WTC11 (cell line): ENCODE measurements around the gene CREG2.

Experiments
- CREB1 ChIP-seq: sonication (generic); formaldehyde crosslinking; IDR thresholded peaks from 2 replicates; pipeline ENCODE4 v1.8.0; 2023; ENCODE audit warnings: mild to moderate bottlenecking, missing genetic modification reagents
- FOXK1 ChIP-seq: sonication (generic); formaldehyde crosslinking; IDR thresholded peaks from 2 replicates; pipeline ENCODE4 v1.8.0; 2022; ENCODE audit warnings: mild to moderate bottlenecking, moderate library complexity, missing genetic modification reagents
- FOXP1 ChIP-seq: sonication (generic); formaldehyde crosslinking; IDR thresholded peaks from 2 replicates; pipeline ENCODE4 v1.8.0; 2022; ENCODE audit warnings: missing genetic modification reagents, mild to moderate bottlenecking, moderate library complexity, borderline replicate concordance
- MLX ChIP-seq: sonication (generic); formaldehyde crosslinking; IDR thresholded peaks from 2 replicates; pipeline ENCODE4 v1.8.1; 2023; ENCODE audit warnings: mild to moderate bottlenecking, missing genetic modification reagents, moderate library complexity
- MYBL2 ChIP-seq: sonication (generic); formaldehyde crosslinking; IDR thresholded peaks from 2 replicates; pipeline ENCODE4 v1.8.1; 2023; ENCODE audit warnings: mild to moderate bottlenecking, moderate library complexity, missing genetic modification reagents
- SP1 ChIP-seq: sonication (generic); formaldehyde crosslinking; conservative IDR thresholded peaks from 2 replicates; pipeline ENCODE4 v1.8.1; 2022; ENCODE audit warnings: missing genetic modification reagents
- TCF7 ChIP-seq: sonication (generic); formaldehyde crosslinking; IDR thresholded peaks from 2 replicates; pipeline ENCODE4 v1.8.0; 2022; ENCODE audit warnings: mild to moderate bottlenecking, low read depth, missing genetic modification reagents, moderate library complexity
- TF ChIP-seq, protein P1 (sequence below): fragments of 200-600 bp; IDR thresholded peaks from 2 replicates; pipeline ENCODE4 v1.8.0; 2022; ENCODE audit warnings: antibody characterized with exemption
- TF ChIP-seq, protein P2 (sequence below): sonication (generic); formaldehyde crosslinking; IDR thresholded peaks from 2 replicates; pipeline ENCODE4 v1.8.1; 2022; ENCODE audit warnings: missing genetic modification reagents, borderline replicate concordance
- TF ChIP-seq, protein P3 (sequence below): sonication (generic); formaldehyde crosslinking; IDR thresholded peaks from 2 replicates; pipeline ENCODE4 v1.8.0; 2022; ENCODE audit warnings: mild to moderate bottlenecking, missing genetic modification reagents
- TF ChIP-seq, protein P4 (sequence below): sonication (generic); formaldehyde crosslinking; IDR thresholded peaks from 2 replicates; pipeline ENCODE4 v1.8.0; 2022; ENCODE audit warnings: mild to moderate bottlenecking, missing genetic modification reagents
- TF ChIP-seq, protein P5 (sequence below): sonication (generic); formaldehyde crosslinking; IDR thresholded peaks from 2 replicates; pipeline ENCODE4 v1.8.1; 2023; ENCODE audit warnings: mild to moderate bottlenecking, missing genetic modification reagents, moderate library complexity
- TF ChIP-seq, protein P6 (sequence below): sonication (generic); formaldehyde crosslinking; IDR thresholded peaks from 2 replicates; pipeline ENCODE4 v1.8.0; 2023; ENCODE audit warnings: missing genetic modification reagents, mild to moderate bottlenecking, borderline replicate concordance

DNA sequence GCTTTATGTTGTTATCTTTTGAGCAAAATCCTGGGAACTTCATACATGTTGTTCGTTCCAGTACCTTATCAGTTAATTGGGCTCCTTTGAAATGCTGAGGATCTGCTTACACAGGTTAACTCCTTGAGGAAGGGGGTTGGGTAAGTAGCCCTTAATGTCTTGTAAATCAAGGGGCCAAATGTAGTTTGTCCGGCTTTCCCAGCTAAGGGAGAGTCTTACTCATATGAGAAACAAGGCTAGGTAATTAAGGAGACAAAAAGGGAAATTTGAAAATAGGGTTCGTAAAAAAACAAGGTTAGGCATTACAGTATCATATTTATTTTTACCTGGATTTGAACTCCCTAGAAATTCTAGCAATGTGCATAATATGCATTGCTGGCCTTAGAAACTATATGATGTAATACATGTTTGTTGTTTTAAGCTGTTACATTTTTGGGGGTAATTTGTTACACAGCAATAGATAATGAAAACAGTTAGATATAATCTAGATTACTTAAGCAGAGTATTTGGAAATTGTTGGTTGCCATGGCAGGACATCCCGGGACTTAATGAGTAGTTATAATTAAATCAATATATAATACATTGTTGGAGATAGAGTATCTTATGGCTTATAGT is 47.9 kb downstream of the CREG2 start:
- TF ChIP-seq, protein P1, sequence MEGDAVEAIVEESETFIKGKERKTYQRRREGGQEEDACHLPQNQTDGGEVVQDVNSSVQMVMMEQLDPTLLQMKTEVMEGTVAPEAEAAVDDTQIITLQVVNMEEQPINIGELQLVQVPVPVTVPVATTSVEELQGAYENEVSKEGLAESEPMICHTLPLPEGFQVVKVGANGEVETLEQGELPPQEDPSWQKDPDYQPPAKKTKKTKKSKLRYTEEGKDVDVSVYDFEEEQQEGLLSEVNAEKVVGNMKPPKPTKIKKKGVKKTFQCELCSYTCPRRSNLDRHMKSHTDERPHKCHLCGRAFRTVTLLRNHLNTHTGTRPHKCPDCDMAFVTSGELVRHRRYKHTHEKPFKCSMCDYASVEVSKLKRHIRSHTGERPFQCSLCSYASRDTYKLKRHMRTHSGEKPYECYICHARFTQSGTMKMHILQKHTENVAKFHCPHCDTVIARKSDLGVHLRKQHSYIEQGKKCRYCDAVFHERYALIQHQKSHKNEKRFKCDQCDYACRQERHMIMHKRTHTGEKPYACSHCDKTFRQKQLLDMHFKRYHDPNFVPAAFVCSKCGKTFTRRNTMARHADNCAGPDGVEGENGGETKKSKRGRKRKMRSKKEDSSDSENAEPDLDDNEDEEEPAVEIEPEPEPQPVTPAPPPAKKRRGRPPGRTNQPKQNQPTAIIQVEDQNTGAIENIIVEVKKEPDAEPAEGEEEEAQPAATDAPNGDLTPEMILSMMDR, result no peak
- no peak for TF ChIP-seq FOXP1
- TF ChIP-seq SP1 (CRISPR knock-in tag), result no peak
- TF ChIP-seq, protein P2, sequence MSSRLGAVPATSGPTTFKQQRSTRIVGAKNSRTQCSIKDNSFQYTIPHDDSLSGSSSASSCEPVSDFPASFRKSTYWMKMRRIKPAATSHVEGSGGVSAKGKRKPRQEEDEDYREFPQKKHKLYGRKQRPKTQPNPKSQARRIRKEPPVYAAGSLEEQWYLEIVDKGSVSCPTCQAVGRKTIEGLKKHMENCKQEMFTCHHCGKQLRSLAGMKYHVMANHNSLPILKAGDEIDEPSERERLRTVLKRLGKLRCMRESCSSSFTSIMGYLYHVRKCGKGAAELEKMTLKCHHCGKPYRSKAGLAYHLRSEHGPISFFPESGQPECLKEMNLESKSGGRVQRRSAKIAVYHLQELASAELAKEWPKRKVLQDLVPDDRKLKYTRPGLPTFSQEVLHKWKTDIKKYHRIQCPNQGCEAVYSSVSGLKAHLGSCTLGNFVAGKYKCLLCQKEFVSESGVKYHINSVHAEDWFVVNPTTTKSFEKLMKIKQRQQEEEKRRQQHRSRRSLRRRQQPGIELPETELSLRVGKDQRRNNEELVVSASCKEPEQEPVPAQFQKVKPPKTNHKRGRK, result no peak
- no peak for TF ChIP-seq MLX (CRISPR knock-in tag)
- no peak for TF ChIP-seq TCF7 (CRISPR knock-in tag)
- TF ChIP-seq, protein P3, sequence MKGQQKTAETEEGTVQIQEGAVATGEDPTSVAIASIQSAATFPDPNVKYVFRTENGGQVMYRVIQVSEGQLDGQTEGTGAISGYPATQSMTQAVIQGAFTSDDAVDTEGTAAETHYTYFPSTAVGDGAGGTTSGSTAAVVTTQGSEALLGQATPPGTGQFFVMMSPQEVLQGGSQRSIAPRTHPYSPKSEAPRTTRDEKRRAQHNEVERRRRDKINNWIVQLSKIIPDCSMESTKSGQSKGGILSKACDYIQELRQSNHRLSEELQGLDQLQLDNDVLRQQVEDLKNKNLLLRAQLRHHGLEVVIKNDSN (CRISPR knock-in tag), result no peak
- TF ChIP-seq, protein P4, sequence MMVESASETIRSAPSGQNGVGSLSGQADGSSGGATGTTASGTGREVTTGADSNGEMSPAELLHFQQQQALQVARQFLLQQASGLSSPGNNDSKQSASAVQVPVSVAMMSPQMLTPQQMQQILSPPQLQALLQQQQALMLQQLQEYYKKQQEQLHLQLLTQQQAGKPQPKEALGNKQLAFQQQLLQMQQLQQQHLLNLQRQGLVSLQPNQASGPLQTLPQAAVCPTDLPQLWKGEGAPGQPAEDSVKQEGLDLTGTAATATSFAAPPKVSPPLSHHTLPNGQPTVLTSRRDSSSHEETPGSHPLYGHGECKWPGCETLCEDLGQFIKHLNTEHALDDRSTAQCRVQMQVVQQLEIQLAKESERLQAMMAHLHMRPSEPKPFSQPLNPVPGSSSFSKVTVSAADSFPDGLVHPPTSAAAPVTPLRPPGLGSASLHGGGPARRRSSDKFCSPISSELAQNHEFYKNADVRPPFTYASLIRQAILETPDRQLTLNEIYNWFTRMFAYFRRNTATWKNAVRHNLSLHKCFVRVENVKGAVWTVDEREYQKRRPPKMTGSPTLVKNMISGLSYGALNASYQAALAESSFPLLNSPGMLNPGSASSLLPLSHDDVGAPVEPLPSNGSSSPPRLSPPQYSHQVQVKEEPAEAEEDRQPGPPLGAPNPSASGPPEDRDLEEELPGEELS (CRISPR knock-in tag), result no peak
- TF ChIP-seq FOXK1 (CRISPR knock-in tag), result no peak
- no peak for TF ChIP-seq MYBL2 (CRISPR knock-in tag)
- TF ChIP-seq CREB1 (CRISPR knock-in tag), result no peak
- TF ChIP-seq, protein P5, sequence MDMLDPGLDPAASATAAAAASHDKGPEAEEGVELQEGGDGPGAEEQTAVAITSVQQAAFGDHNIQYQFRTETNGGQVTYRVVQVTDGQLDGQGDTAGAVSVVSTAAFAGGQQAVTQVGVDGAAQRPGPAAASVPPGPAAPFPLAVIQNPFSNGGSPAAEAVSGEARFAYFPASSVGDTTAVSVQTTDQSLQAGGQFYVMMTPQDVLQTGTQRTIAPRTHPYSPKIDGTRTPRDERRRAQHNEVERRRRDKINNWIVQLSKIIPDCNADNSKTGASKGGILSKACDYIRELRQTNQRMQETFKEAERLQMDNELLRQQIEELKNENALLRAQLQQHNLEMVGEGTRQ, result no peak
- TF ChIP-seq, protein P6, sequence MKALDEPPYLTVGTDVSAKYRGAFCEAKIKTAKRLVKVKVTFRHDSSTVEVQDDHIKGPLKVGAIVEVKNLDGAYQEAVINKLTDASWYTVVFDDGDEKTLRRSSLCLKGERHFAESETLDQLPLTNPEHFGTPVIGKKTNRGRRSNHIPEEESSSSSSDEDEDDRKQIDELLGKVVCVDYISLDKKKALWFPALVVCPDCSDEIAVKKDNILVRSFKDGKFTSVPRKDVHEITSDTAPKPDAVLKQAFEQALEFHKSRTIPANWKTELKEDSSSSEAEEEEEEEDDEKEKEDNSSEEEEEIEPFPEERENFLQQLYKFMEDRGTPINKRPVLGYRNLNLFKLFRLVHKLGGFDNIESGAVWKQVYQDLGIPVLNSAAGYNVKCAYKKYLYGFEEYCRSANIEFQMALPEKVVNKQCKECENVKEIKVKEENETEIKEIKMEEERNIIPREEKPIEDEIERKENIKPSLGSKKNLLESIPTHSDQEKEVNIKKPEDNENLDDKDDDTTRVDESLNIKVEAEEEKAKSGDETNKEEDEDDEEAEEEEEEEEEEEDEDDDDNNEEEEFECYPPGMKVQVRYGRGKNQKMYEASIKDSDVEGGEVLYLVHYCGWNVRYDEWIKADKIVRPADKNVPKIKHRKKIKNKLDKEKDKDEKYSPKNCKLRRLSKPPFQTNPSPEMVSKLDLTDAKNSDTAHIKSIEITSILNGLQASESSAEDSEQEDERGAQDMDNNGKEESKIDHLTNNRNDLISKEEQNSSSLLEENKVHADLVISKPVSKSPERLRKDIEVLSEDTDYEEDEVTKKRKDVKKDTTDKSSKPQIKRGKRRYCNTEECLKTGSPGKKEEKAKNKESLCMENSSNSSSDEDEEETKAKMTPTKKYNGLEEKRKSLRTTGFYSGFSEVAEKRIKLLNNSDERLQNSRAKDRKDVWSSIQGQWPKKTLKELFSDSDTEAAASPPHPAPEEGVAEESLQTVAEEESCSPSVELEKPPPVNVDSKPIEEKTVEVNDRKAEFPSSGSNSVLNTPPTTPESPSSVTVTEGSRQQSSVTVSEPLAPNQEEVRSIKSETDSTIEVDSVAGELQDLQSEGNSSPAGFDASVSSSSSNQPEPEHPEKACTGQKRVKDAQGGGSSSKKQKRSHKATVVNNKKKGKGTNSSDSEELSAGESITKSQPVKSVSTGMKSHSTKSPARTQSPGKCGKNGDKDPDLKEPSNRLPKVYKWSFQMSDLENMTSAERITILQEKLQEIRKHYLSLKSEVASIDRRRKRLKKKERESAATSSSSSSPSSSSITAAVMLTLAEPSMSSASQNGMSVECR (CRISPR knock-in tag), result no peak
